Astrocyte (in vitro differentiated cells and primary cell): ENCODE data around the gene ORAI3. TPM values are rescaled to one million over a fixed set of nuclear protein-coding genes. Genes with fewer than 3 reads are reported as not detected.

Experiments used
- DNase-seq: peaks from one replicate; pipeline ENCODE4 v3.0.0-alpha.2; 2010; ENCODE audit warnings: low read depth
- FAIRE-seq: peaks from 2 replicates; lab custom pipeline; 2011; peaks lifted over from hg19 to GRCh38; lab: Jason Lieb, UNC
- H2AFZ ChIP-seq: 2 replicates; pipeline ENCODE4 v1.6.0; 2012; ENCODE audit warnings: low read depth, low read length, inconsistent platforms
- H3K27ac ChIP-seq: 2 replicates; pipeline ENCODE4 v1.5.1; 2011; ENCODE audit warnings: low read depth, low read length, inconsistent platforms
- H3K27me3 ChIP-seq: 2 replicates; pipeline ENCODE4 v1.6.0; 2011; ENCODE audit warnings: low read length, inconsistent platforms; ENCODE audit not compliant: insufficient read depth
- H3K36me3 ChIP-seq: 2 replicates; pipeline ENCODE4 v1.5.1; 2011; ENCODE audit warnings: low read length, inconsistent platforms; ENCODE audit not compliant: insufficient read depth
- H3K4me1 ChIP-seq: 2 replicates; pipeline ENCODE4 v1.5.1; 2011; ENCODE audit warnings: low read length, inconsistent platforms; ENCODE audit not compliant: insufficient read depth
- H3K4me2 ChIP-seq: 2 replicates; pipeline ENCODE4 v1.6.0; 2012; ENCODE audit warnings: low read length, inconsistent platforms
- H3K4me3 ChIP-seq: 2 replicates; pipeline ENCODE4 v1.5.1; 2011; ENCODE audit warnings: low read depth, mild to moderate bottlenecking, low read length, inconsistent platforms; ENCODE audit not compliant: insufficient read depth
- H3K79me2 ChIP-seq: 2 replicates; pipeline ENCODE4 v1.6.0; 2012; ENCODE audit warnings: mild to moderate bottlenecking, low read length, inconsistent platforms; ENCODE audit not compliant: insufficient read depth
- H3K9ac ChIP-seq: 2 replicates; pipeline ENCODE4 v1.6.0; 2012; ENCODE audit warnings: mild to moderate bottlenecking, low read length, inconsistent platforms
- H3K9me3 ChIP-seq: 2 replicates; pipeline ENCODE4 v1.5.1; 2012; ENCODE audit warnings: low read depth, mild to moderate bottlenecking, low read length, inconsistent platforms; ENCODE audit not compliant: insufficient read depth
- H4K20me1 ChIP-seq: 2 replicates; pipeline ENCODE4 v1.6.0; 2012; ENCODE audit warnings: low read length, inconsistent platforms; ENCODE audit not compliant: insufficient read depth
- H3K27ac Mint-ChIP-seq: one replicate; pipeline ENCODE4 v1.8.0; 2021; ENCODE audit warnings: mild to moderate bottlenecking, mixed read lengths; ENCODE audit not compliant: unreplicated experiment
- H3K27me3 Mint-ChIP-seq: one replicate; pipeline ENCODE4 v1.8.0; 2021; ENCODE audit warnings: low read depth, mixed read lengths; ENCODE audit not compliant: unreplicated experiment
- H3K36me3 Mint-ChIP-seq: one replicate; pipeline ENCODE4 v1.8.0; 2021; ENCODE audit warnings: low read depth, mixed read lengths; ENCODE audit not compliant: unreplicated experiment
- H3K4me1 Mint-ChIP-seq: one replicate; pipeline ENCODE4 v1.8.0; 2021; ENCODE audit warnings: low read depth, mixed read lengths; ENCODE audit not compliant: unreplicated experiment
- H3K4me3 Mint-ChIP-seq: one replicate; pipeline ENCODE4 v1.8.0; 2021; ENCODE audit warnings: mild to moderate bottlenecking, moderate library complexity, mixed read lengths; ENCODE audit not compliant: unreplicated experiment
- H3K9me3 Mint-ChIP-seq: one replicate; pipeline ENCODE4 v1.8.0; 2021; ENCODE audit warnings: mild to moderate bottlenecking, mixed read lengths; ENCODE audit not compliant: unreplicated experiment
- EZH2 ChIP-seq: IDR thresholded peaks from 2 replicates; pipeline ENCODE4 v1.6.1; 2012; ENCODE audit warnings: mild to moderate bottlenecking, low read length, inconsistent platforms; ENCODE audit not compliant: insufficient read depth
- total RNA-seq: library from RNA; stranded (reverse); gene quantifications from 2 replicates; pipeline ENCODE4 v1.2.1, GENCODE V29; 2021
- TF ChIP-seq, protein P1 (sequence below): IDR thresholded peaks from 2 replicates; pipeline ENCODE4 v1.5.1; 2011; ENCODE audit warnings: low read depth, mild to moderate bottlenecking, inconsistent platforms, low read length, moderate library complexity; ENCODE audit not compliant: insufficient read depth

The ORAI3 gene
- total RNA-seq, 1 donor from 2014 or later, result 21.1 TPM

DNA sequence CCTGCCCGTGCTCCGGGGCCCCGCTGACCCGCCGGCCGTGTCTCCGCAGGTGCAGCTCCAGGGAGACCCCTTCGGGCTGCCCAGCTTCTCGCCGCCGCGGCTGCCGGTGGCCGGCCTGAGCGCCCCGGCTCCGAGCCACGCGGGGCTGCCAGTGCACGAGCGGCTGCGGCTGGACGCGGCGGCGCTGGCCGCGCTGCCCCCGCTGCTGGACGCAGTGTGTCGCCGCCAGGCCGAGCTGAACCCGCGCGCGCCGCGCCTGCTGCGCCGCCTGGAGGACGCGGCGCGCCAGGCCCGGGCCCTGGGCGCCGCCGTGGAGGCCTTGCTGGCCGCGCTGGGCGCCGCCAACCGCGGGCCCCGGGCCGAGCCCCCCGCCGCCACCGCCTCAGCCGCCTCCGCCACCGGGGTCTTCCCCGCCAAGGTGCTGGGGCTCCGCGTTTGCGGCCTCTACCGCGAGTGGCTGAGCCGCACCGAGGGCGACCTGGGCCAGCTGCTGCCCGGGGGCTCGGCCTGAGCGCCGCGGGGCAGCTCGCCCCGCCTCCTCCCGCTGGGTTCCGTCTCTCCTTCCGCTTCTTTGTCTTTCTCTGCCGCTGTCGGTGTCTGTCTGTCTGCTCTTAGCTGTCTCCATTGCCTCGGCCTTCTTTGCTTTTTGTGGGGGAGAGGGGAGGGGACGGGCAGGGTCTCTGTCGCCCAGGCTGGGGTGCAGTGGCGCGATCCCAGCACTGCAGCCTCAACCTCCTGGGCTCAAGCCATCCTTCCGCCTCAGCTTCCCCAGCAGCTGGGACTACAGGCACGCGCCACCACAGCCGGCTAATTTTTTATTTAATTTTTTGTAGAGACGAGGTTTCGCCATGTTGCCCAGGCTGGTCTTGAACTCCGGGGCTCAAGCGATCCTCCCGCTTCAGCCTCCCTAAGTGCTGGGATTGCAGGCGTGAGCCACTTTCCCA is 46.6 kb upstream of the ORAI3 start:
- DNase-seq, result peak; percentile 30
- peak overlapping the region; percentile 70 for H3K27ac ChIP-seq
- TF ChIP-seq, protein P1, sequence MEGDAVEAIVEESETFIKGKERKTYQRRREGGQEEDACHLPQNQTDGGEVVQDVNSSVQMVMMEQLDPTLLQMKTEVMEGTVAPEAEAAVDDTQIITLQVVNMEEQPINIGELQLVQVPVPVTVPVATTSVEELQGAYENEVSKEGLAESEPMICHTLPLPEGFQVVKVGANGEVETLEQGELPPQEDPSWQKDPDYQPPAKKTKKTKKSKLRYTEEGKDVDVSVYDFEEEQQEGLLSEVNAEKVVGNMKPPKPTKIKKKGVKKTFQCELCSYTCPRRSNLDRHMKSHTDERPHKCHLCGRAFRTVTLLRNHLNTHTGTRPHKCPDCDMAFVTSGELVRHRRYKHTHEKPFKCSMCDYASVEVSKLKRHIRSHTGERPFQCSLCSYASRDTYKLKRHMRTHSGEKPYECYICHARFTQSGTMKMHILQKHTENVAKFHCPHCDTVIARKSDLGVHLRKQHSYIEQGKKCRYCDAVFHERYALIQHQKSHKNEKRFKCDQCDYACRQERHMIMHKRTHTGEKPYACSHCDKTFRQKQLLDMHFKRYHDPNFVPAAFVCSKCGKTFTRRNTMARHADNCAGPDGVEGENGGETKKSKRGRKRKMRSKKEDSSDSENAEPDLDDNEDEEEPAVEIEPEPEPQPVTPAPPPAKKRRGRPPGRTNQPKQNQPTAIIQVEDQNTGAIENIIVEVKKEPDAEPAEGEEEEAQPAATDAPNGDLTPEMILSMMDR, result no peak
- TF ChIP-seq EZH2, result no peak

DNA sequence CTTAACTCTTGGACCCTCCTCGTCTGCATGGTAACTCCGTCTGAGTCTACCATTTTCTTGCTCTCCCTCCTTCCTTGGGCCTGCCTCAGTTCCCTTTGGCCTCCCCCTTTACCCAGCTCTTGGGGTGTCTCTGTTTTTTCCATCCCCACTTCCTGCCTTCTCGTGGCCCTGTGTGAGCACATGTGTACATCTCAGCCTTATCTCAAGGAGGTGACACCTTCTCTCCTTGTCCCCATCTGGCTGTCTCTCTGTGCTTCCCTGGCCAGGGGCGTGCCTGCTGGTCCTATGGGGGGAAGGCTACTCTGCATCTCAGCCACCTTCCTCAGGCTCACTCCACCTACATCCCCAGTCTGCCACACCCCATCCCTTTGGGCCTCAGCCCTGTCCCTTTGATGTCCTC is 45.9 kb upstream of the ORAI3 start:
- no peaks in the 10 kb centered on the region for H3K9me3 ChIP-seq
- TF ChIP-seq, protein P1, result no peak
- no peak for TF ChIP-seq EZH2
- H3K27me3 ChIP-seq, result no peaks in the 10 kb centered on the region
- no peaks in the 10 kb centered on the region for H3K79me2 ChIP-seq
- no peaks in the 10 kb centered on the region for H4K20me1 ChIP-seq
- no peak overlapping the region for H3K9ac ChIP-seq
- H3K4me1 Mint-ChIP-seq, result peaks cover 2% of the 10 kb centered on the region
- peak overlapping the region; percentile 83 for H3K27ac Mint-ChIP-seq
- no peaks in the 10 kb centered on the region for H3K9me3 Mint-ChIP-seq
- H3K36me3 Mint-ChIP-seq, result no peaks in the 10 kb centered on the region
- H3K27ac ChIP-seq, result no peak overlapping the region
- H3K4me3 Mint-ChIP-seq, result no peak overlapping the region
- no peak overlapping the region for H3K4me3 ChIP-seq
- FAIRE-seq (no peak), DNase-seq (no peak)
- no peaks in the 10 kb centered on the region for H3K36me3 ChIP-seq
- peak overlapping the region; percentile 81 for H2AFZ ChIP-seq
- H3K4me2 ChIP-seq, result peak overlapping the region; percentile 86
- H3K27me3 Mint-ChIP-seq, result no peaks in the 10 kb centered on the region
- H3K4me1 ChIP-seq, result peaks cover 13% of the 10 kb centered on the region

More for the DNA sequence above, 46.6 kb upstream of the ORAI3 start:
- Mint-ChIP-seq H3K27me3 (no peaks in the 10 kb centered on the region), H3K4me3 (peak overlapping the region; percentile 83), H3K4me1 (peaks cover 2% of the 10 kb centered on the region), H3K9me3 (no peaks in the 10 kb centered on the region), H3K27ac (peak overlapping the region; percentile 83), H3K36me3 (no peaks in the 10 kb centered on the region)
- Histone ChIP-seq H3K36me3 (no peaks in the 10 kb centered on the region), H2AFZ (peak overlapping the region; percentile 83), H3K4me2 (peak overlapping the region; percentile 86), H4K20me1 (no peaks in the 10 kb centered on the region), H3K27me3 (no peaks in the 10 kb centered on the region), H3K79me2 (no peaks in the 10 kb centered on the region), H3K9me3 (no peaks in the 10 kb centered on the region), H3K9ac (peak overlapping the region; percentile 84), H3K4me3 (peak overlapping the region; percentile 57), H3K4me1 (peaks cover 14% of the 10 kb centered on the region)
- no peak for FAIRE-seq

DNA sequence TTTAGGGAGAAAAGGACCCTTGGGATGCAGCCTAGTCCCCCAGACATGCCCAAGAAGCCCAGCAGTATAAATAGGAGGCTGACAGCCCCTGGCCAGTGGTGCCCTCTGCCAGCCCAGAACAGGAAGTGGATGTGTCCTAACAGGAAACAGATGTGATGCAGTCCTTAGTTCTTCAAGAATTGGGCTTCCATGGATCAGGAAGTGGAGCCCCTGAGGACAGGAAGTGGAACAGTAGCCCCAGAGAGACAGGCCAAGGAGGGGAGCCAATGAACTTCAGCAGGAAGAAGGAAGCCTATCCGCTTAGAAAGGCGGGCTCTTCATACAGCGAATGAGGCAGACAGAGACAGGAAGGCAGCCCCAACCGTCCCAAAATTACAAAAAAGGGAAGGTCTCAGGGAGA is 45.3 kb upstream of the ORAI3 start:
- Histone ChIP-seq H3K4me3 (no peak overlapping the region), H3K36me3 (no peaks in the 10 kb centered on the region), H3K27me3 (no peaks in the 10 kb centered on the region), H2AFZ (no peak overlapping the region), H3K79me2 (no peaks in the 10 kb centered on the region), H3K27ac (no peak overlapping the region), H3K9ac (no peak overlapping the region), H3K4me1 (peaks cover 13% of the 10 kb centered on the region), H3K4me2 (no peak overlapping the region), H4K20me1 (no peaks in the 10 kb centered on the region), H3K9me3 (no peaks in the 10 kb centered on the region)
- TF ChIP-seq EZH2, result no peak
- TF ChIP-seq, protein P1, result no peak
- Mint-ChIP-seq H3K9me3 (no peaks in the 10 kb centered on the region), H3K27me3 (no peaks in the 10 kb centered on the region), H3K36me3 (no peaks in the 10 kb centered on the region), H3K27ac (no peak overlapping the region), H3K4me1 (peaks cover 2% of the 10 kb centered on the region), H3K4me3 (no peak overlapping the region)
- no peak for DNase-seq
- FAIRE-seq, result no peak
